Central memory CD4-positive, alpha-beta T cell (primary cell): ENCODE results near the gene ACD.

Source experiments
- DNase-seq: peaks from one replicate; pipeline ENCODE4 v3.0.0; 2022

ACD gene

DNA sequence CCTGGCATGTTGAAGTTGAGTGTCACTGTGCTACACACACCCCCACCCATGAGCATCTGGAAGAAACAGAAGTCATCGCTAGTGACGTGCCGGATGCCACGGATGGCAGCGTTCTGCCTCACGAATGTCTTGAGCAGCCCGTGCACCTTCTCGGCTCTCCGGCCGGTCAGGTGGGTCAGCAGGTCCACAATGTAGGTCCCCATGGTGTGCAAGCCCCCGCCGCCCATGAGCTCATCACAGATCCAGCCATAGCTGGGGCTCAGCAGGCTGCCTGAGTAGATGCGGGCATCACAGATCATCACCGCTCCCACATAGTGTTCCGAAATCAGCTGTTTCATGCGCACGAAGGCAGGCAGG is 15.5 kb upstream of the ACD start:
- no peak for DNase-seq

DNA sequence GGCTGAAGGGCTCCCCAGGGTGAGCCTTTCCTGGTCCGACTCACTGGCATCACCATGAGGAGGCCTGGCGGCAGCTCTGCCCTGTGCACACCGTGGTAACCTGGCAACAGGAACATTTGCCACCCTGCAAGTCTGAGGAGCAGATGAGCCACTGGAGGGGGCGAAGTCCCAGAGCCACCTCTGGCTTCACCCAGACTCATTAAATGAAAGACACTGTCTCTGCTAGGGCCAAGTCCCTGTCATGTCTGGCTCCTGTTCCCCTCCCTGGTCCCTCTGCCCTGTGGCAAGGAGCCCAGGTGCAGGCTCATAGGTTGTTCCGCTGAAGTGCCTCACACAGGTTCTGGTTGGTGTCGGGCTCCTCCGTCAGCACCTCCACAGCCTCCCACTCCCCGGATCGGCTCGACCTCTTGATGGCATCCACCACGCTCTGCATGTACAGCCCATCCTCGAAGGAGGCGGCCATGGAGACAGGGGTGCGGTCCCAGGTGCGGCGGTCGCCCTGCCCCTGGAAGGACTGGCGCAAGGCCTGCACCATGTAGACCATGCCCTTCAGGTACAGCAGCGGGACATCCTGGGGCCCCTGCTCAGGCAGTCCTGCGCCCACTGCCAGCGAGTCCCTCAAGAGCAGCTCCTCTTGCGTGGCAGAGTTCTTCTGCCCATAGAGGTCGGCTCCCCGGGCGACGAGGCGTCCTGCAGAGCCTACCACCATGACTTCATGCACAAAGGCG is 15.0 kb upstream of the ACD start:
- DNase-seq, result no peak

DNA sequence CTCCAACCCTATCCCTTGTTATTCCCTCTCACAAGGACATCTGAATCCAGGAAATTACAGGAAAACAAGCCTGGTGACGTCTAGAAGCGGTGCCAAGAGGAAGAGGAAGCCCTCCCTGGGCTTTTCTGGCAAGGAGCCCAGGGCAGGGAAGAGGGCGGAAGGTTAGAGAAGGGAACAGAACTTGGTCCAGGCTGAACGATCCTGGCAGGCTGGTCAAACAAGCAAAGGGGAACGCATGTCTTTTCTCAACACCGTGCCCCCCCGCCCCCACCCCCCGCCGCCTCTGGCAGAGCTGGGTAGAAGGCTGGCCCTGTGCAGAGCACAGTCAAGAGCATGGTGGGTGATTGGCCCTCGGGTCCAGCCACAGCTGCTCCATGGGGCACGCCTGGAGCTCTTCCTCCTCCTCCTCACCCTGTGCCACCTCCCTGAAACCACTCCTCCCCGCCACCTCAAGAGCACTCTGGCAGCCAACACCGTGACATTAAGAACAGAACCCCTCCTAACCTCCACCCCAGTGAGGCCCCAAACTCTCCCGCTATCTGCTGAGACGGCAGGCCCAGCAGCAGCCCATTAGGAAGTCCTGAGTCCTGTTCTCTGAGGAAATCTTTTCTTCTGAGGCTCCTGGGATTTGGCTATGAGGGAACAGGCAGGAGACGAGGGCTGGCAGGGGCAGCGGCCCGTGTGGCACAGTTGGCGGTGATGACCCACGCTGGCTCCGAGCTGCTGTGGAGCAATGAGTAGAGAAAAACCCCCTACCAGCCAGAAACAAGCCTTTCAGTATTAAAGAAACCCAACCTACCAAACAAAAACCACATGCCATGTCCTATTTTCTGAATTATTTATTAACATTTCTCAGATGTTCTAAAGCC is 13.9 kb upstream of the ACD start:
- DNase-seq, result no peak

DNA sequence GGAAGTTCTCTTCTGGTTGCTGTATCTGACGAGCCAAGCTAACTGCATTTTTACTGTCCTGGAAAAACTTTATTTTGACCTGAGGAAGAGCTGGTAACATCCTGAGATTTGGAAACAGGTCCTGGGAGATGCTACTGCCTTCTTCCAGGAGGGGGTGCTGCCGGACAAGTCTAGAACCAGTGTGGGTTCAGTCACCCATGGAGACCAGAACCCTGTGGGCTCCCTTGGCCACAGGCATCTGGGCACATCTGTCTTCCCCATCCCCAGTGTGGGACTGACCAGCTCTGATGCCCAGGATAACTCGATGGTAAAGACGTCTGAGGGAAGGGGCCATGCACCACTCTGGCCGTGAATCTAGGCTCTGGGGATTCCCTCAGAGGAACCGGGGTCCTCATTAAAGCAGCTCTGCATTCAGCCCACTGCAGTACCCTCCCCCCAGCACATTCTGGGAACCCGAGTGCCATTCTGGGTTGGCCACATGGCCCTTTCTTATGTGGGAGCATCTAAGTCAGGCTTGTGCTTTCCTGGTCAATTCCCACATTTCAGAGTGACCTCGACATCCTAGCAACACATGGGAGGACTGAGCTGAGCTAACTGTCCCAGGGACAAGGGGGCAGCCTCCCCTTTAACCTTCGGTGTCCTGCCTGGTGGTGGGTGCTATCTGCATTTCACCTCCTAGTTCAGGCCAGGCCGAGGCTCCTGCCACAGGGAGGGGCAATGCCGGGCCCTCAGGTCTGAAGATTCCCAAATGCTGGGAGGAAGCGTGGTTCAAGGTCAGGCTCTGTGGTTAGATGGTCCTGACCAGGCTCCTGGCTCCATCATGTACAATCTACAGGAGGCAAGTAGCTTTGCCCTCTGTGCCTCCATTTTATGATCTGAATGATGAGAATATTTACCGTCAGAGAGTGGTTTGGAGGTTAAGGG is 12.9 kb upstream of the ACD start:
- DNase-seq, result peak; percentile 44

DNA sequence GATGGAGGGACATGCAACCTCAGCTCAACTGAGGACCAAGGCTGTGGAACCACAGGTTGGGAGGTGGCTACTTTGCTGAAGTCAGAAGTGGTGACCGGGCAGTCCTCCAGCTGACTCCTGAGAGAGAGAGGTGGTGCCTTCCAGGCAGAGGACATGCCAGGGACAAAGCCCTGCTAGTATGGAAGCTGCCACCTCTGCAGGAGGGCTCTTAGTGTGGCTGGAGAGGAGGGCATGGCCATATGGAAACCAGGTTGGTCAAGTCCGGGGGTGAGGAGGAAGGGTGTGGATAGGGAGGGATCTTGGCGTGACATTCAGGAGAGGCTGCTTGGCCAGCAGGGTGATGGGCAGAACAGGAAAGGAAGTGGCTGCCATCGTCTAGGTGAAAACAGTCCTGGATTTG is 12.2 kb upstream of the ACD start:
- DNase-seq, result no peak

DNA sequence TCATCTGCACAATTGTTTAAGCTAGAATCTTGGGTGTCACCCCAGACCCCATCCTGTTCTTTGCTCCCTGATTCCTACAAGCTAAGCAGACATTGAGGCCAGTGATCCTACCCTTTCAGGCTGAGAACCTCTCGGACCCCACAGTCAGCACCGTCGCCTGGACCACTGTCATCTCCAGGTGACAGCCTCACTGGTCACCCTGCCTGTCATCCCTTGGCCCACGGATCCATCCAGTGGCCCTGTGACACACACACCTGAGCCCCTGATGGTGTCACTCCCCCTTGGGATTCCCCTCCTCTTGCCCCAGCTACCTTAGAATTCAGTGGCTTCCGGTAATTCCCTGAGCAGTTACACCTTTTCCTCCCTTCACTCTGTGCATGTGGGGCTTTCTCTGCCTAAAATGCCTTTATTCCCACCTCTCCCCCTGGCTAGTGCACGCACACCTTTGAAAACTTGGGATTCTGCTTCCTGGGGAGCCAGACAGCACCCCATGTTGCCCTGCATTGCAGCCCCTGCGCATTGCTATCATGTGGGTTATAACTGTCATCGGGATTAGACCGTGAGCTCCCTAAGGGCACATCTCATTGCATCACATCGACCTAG is 9.5 kb upstream of the ACD start:
- DNase-seq, result no peak

DNA sequence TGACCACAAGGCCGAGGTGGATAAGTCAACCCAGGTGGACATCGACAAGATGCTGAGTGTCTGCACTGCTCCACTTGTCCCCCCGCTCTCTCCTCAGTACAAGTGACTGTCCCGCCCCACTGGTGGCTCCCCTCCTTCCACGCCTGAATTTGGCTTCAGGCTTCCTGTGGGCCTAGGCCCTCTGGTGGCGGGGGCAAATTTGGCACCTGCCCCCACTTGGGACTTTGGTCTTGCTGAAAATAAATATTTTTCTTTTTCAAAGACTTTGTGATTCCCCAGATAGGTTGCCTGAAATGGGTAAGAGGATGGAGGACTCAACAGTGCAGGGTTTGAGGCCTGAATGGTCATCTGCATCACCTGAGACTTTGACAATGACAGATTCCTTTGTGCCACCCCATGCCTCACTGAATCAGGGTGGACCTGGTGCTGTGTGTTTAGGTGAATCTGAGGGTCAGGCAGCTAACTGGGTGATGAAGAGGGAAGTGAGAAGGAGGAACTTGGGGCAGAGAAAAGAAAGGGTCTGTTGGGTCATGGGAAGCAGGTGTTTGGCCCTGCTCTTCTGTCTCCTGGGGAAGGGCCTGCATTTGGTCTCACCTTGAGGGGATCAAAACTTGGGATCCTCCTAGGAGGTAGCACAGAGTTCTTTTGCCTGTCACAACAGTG is 8.6 kb upstream of the ACD start:
- no peak for DNase-seq

DNA sequence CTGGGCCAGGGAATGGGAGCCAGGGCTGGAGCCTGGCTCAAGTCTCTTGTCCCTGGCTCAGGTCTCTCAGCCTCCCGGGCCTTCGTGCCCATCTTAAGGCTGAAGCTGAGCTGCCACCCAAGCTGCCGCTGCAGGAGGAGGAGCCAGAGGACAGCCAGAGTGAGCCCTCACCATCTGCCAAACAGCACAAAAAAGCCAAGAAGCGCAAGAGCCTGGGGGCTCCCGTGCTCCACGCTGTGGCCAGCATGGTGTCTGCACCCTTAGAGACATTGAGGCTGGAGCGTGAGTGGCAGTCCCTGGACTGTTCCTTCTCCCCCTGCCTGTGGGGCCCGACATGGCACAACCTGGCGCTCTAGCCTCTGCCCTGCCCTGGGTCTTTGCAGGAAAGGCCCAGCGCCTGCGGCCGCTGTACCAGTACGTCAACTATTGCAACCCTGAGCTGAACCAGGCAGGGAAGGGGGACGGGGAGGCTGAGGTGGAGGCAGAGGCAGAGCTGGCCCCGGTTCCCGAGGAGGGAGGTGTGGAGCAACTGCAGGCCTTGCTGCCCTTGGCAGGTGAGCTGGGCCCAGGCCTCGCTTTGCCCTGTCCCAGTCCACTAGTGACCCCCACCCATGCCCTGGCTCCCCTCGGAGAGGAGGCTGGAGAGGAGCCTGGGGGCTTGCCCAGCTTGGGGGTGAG is 7.9 kb upstream of the ACD start:
- peak; percentile 83 for DNase-seq

DNA sequence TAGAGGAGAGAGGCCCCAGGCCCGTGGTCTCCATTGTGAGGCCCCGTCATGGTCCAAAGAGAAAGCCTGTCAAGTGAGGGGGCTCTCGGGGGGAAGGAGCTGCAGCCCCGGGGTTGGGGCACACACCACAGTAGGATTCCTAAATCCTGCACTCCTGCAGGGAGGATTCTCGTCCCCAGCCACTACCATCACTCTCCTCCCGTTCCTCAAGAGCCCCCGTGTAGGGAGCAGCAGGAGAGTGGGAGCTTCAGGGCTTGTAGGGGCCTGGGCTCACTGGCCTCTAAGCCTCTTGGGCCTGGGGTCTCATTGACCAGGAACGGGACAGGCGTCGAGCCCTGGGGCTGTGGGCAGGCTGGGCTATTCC is 7.4 kb upstream of the ACD start:
- no peak for DNase-seq

DNA sequence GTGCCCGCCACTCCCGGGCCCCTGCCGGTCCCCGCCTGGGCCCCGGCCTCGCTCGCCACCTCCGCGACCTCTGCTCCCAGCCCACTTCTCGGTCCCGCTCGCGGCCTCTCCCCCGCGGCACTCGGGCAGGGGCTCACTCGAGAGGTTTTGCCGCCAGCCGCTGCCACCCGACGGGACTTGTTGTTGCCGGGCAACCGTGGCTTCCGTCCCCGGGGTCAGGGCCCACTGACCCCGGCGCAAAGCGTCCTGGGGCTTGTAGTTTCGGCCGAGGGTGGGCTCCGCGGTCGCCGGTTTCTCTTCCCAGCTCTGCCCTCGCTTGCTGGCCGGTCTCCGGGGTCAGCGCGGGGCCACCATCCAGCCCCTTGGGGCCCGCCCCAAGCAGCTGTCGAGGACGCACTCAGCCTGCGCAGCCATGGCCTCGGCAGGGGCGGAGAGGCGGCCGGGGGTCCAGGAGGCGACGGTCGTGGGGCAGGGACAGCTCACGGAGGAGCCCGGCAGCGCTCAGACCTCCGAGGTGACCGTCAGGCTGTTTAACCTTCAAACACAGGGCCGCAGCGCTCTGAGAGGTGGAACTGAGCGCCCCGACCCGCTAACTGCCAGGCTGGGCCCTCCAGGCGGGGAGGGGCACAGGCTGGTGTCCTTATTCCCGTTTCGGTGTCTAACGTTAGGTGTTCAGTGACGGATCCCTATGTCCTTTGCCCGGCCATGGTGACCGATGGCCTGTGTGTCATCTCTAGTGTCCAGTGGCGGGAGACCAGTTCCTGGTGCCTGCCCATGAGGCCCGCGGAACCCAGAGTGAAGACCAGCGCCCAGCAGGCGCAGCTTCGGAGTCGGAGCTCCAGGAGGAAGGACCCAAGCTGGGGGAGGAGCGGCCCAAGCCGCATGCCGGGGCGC is 6.7 kb upstream of the ACD start, which contains the start of the genes C16orf86 and ENKD1:
Gene C16orf86 (plus strand): TSS at position 256 of the 894 bp plus-strand sequence. CDS start 157 bp downstream, at position 413.
Gene ENKD1 (minus strand): TSS at position 192 of the 894 bp plus-strand sequence. CDS start 308 bp downstream, outside the sequence.
- DNase-seq, result peak; percentile 78

DNA sequence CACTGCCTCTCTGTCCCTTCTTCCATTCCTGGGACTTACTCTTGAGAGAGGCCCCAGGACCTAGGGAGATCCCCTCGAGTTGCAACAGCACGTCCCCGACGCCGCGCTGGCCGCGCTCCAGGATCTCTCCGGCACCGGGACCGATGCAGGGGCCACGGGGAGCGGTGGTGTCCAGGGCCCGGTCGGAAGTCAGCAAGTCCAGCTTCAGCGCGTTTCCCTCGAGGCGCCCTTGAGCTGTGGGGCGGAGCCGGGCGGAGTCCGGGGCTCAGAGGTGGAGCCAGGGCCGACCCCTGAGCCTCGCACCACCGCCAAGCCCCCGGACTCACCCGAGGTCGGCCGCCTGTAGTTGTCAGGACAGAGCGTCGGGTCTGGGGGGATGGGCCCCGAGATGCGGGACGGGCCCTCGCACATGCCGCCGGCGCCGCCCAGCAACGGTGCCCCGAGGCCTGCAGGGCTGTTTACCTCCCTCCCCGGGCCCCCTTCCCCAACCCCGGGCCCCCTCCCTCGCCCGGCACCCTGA is 6.0 kb upstream of the ACD start:
- DNase-seq, result no peak

DNA sequence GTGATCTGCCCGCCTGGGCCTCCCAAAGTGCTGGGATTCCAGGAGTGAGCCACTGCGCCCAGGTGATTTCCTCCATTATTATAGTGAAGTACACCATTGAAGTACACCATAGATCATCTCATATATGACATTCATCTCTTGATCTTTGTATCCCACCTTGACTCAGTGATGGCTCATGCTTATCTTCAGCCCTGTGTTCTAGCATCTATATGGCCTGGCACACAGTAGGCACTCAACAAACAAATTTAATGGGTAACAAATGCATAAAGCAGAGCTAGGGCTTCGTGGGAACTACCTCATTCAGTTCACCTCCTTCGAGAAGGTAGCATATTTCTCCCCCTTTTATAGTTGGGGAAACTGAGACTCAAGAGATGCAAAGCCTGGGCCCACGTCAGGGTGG is 5.5 kb upstream of the ACD start:
- no peak for DNase-seq

DNA sequence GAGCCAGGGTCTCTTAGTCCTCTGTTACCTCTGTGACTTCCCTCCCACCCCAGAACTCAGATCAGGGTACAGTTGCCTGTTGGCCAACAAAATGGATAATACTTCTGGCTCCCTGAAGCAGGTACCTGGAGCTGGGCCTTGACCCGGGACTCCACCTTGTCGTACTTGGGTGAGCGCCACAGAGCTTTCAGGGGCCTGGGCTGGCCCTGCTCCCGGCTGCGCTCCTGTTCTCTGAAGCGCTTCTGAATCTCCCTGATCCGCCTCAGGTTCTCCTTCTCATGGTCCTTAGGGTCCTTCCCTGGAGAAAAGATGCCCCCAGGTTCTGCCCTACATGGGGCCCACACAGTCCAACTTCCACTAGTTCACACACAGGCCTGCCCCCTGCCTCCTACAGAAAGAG is 4.8 kb upstream of the ACD start:
- DNase-seq, result no peak

DNA sequence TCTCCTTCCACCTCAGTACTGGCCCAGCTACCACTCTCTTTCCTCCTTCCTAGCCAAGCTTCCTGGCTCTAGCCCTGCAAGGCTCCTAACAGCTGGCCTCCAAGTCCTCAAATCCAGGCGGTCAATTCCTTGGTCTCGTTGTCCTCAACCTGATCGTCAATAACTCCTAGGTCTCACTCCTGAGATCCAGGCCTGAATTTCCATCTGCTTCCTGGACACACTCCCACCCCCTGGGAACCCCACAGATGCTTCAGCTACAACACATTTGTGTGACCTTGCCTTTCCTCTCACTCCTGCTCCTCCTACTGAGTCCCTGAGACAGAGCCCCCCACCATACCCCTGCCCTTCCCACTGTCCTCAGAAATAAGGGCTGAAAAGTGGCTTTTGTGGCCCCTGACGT is 4.2 kb upstream of the ACD start:
- DNase-seq, result no peak

DNA sequence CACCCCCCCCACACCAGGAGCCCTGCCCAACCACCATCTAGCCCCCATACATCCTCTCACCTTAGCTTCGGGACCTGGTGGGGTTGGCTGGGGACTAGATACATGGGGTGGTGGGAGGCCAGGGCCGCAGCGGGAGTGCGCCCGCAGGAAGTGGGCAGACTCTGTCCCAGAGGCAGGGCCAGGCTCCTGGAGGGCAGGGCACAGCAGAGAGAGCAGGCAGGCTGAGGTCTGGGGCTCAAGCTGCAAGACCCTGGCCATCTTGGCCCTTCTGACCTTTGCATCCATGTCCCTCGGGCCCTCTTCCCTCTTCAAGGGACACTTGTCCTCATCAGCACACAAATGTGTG is 3.8 kb upstream of the ACD start:
- DNase-seq, result no peak

DNA sequence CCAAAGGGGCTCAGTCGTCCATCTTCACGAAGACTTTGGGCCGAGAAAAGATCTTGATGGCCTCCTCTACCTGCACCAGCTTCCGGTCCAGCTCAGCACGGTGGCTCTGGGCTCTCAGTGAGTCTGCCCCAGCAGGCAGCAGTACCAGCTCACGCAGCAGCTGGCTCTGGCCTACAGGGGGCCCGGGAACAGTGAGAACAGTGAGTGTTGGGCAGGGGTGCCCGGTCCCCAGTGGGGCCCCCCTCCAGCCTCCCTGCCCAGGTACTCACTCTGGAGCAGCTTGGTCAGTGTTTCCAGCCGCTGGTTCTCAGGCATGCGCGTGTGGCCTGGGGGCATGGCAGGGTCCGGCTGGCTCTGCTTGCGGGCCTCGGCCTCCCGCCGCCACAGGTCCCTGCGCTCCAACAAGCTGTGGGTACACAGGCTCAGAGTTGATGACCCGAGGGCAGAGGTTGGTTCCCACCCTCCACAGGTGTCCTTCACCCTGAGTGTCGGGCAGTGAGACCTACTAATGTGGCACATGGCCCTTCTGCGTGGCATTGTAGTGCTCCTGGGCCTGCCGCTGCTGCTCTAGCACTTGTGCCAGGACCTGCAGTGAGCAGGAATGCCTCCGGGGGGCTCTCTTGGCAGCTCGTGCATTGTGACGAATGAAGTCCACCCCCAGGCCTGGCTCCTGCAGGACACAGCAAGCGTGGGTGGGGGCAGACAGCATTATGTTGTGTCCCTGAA is 3.3 kb upstream of the ACD start:
- DNase-seq, result no peak

DNA sequence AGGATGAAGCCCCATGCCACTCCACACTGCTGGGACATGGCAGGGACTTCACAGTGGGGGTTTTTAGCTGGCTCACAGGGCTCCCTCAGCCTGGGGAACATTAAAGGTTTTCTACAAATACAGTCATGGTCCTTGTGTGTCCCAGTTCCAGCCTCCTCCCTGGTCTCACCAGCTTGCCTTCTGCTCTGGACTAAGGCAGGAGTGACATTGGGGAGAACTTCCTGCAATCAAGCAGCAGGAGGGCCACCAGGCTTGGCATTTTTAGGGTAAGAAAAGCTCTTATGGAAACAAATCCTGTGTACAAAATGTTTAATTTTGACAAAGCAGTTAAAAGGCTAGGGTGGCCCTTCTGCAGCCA is 2.6 kb upstream of the ACD start:
- no peak for DNase-seq

DNA sequence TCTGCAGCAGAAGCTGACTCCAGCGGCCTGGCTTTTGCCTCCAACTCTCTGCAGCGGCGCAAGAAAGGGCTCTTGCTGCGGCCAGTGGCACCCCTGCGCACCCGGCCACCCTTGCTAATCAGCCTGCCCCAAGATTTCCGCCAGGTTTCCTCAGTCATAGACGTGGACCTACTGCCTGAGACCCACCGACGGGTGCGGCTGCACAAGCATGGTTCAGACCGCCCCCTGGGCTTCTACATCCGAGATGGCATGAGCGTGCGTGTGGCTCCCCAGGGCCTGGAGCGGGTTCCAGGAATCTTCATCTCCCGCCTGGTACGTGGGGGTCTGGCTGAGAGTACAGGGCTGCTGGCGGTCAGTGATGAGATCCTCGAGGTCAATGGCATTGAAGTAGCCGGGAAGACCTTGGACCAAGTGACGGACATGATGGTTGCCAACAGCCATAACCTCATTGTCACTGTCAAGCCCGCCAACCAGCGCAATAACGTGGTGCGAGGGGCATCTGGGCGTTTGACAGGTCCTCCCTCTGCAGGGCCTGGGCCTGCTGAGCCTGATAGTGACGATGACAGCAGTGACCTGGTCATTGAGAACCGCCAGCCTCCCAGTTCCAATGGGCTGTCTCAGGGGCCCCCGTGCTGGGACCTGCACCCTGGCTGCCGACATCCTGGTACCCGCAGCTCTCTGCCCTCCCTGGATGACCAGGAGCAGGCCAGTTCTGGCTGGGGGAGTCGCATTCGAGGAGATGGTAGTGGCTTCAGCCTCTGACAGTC is 2.0 kb upstream of the ACD start:
- no peak for DNase-seq
